ENCODE data around the gene COA8.
A peak's percentile ranks its signal among the peaks of the same experiment; 100 is the strongest.

COA8 gene

GRCh38 chr14:103568952-103569351 is 6.2 kb downstream of the COA8 start:
- DNase-seq (ENCODE audit: insufficient read length, low spot score) = no peak

DNA sequence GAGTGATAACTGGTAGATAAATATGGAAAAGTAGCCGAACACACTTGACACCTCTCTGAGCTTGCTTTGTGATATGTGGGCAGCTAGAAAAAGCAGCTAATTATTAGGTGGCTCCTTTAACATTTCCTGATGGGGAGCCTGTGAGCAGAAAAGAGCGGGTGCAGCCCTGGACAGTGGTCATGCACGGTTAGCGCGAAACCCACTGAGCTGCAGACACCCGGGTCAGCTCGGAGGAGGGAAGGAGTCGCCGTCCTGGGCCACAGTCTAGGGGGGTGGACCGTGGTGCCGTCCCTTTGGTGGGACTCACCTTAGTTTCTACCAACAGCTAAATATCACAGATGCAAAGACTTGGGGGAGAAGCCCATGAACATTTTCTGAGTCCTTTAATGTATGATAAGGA is 6.6 kb downstream of the COA8 start:
- FAIRE-seq (no peak), DNase-seq (ENCODE audit: insufficient read length, low spot score) (no peak)
- TF ChIP-seq TAF1 (IDR thresholded peaks at IDR 0.05; ENCODE audit: low read depth, low read length) (no peak), POLR2AphosphoS5 (IDR thresholded peaks at IDR 0.05; ENCODE audit: low read depth, low read length) (no peak), POLR2A (IDR thresholded peaks at IDR 0.05; ENCODE audit: low read depth, low read length) (no peak)

More at GRCh38 chr14:103568952-103569351, 6.2 kb downstream of the COA8 start:
- TF ChIP-seq POLR2A (IDR thresholded peaks at IDR 0.05; ENCODE audit: low read depth, low read length) (no peak), SPI1 (IDR thresholded peaks at IDR 0.05; ENCODE audit: low read depth, low read length) (no peak), POU2F2 (IDR thresholded peaks at IDR 0.05; ENCODE audit: low read depth, low read length) (no peak), TAF1 (IDR thresholded peaks at IDR 0.05; ENCODE audit: low read depth, low read length) (no peak), POLR2AphosphoS5 (IDR thresholded peaks at IDR 0.05; ENCODE audit: low read depth, low read length) (no peak), PAX5 (IDR thresholded peaks at IDR 0.05; ENCODE audit: insufficient read depth, low read length, severe bottlenecking) (no peak)
- FAIRE-seq = no peak

GRCh38 chr14:103574104-103574503 is 11.3 kb downstream of the COA8 start:
- DNase-seq (ENCODE audit: insufficient read length, low spot score) (no peak), FAIRE-seq (no peak)
- no peak for TF ChIP-seq TAF1 (IDR thresholded peaks at IDR 0.05; ENCODE audit: low read depth, low read length)
- no peak for TF ChIP-seq PAX5 (IDR thresholded peaks at IDR 0.05; ENCODE audit: insufficient read depth, low read length, severe bottlenecking)
- TF ChIP-seq POLR2A (IDR thresholded peaks at IDR 0.05; ENCODE audit: low read depth, low read length) = no peak
- TF ChIP-seq SPI1 (IDR thresholded peaks at IDR 0.05; ENCODE audit: low read depth, low read length) = no peak
- TF ChIP-seq POU2F2 (IDR thresholded peaks at IDR 0.05; ENCODE audit: low read depth, low read length) = no peak
- no peak for TF ChIP-seq POLR2AphosphoS5 (IDR thresholded peaks at IDR 0.05; ENCODE audit: low read depth, low read length)

GRCh38 chr14:103574707-103575285 is 12.0 kb downstream of the COA8 start:
- DNase-seq (ENCODE audit: insufficient read length, low spot score) (no peak), FAIRE-seq (peak; percentile 66)
- TF ChIP-seq TAF1 (IDR thresholded peaks at IDR 0.05; ENCODE audit: low read depth, low read length) = no peak
- TF ChIP-seq POLR2A (IDR thresholded peaks at IDR 0.05; ENCODE audit: low read depth, low read length) = no peak
- TF ChIP-seq POU2F2 (IDR thresholded peaks at IDR 0.05; ENCODE audit: low read depth, low read length) = no peak
- TF ChIP-seq PAX5 (IDR thresholded peaks at IDR 0.05; ENCODE audit: insufficient read depth, low read length, severe bottlenecking) = no peak
- no peak for TF ChIP-seq SPI1 (IDR thresholded peaks at IDR 0.05; ENCODE audit: low read depth, low read length)
- TF ChIP-seq POLR2AphosphoS5 (IDR thresholded peaks at IDR 0.05; ENCODE audit: low read depth, low read length) = no peak

DNA sequence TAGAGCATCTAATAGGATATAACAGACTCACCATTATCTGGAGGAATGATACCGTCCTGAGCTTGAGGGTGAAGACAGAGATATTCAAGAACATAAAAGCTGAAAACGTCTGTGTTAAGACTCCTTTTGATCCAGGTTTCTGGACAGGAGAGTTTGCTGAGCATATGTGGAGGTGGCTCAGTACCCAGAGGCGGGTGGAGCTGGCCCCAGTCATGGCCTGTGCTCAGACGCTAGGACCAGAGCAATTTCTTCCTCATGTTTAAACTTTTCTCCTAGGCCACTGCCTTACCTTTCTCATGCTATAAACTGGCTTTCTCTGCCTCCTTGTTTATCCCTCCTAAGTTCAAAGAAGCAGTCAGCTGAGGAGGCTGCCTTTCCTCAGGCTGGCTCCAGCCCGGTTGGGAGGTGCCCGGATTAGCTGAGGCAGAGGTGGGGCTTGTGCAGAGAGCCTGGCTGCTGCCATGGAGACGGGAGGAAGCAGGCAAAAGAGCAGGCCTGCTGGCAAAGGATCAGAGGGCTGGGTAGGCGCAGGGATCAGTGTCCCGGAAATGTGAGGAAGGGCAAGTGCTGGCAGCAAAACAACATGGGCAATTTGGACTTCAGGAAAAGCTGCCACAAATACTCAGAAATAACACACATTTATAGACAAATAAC is 13.7 kb downstream of the COA8 start:
- no peak for FAIRE-seq
- TF ChIP-seq POU2F2 (IDR thresholded peaks at IDR 0.05; ENCODE audit: low read depth, low read length) (no peak), PAX5 (IDR thresholded peaks at IDR 0.05; ENCODE audit: insufficient read depth, low read length, severe bottlenecking) (no peak), TAF1 (IDR thresholded peaks at IDR 0.05; ENCODE audit: low read depth, low read length) (no peak), SPI1 (IDR thresholded peaks at IDR 0.05; ENCODE audit: low read depth, low read length) (no peak), POLR2AphosphoS5 (IDR thresholded peaks at IDR 0.05; ENCODE audit: low read depth, low read length) (no peak), POLR2A (IDR thresholded peaks at IDR 0.05; ENCODE audit: low read depth, low read length) (no peak)
- DNase-seq (ENCODE audit: insufficient read length, low spot score) = no peak

DNA sequence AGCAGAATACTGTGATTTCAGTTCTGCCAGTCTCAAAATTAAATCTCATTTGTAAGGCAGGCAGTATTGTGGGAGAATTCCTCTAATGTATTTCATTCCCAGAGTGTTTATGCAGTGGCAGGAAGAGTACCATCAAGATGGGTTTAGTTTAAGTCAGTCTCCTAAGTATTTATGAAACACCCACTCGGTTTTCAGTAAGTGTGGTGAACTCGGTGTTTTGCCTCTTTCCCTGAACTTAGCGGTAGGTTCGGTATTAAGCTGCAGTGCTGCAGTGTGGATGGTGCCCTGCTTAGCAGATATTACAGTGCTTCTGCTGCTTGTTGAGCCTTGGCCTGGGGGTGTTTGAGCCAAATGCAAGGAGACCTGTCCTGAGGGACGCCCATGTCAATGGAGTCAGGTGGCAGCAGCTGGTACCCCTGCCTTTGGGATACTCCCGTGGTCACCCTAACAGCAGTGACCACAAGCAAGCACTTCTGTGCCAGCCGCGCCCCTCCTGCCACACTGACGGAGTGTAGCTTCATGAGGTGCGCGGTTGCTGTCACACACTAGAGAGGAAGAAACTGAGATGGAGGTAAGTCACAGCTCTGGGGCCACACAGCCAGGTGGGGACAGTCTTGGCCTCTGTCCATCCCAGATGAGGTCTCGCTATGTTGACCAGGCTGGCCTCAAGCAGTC is 15.8 kb downstream of the COA8 start:
- no peak for TF ChIP-seq TAF1 (IDR thresholded peaks at IDR 0.05; ENCODE audit: low read depth, low read length)
- TF ChIP-seq POU2F2 (IDR thresholded peaks at IDR 0.05; ENCODE audit: low read depth, low read length) = no peak
- no peak for TF ChIP-seq POLR2A (IDR thresholded peaks at IDR 0.05; ENCODE audit: low read depth, low read length)
- TF ChIP-seq PAX5 (IDR thresholded peaks at IDR 0.05; ENCODE audit: insufficient read depth, low read length, severe bottlenecking) = no peak
- no peak for TF ChIP-seq SPI1 (IDR thresholded peaks at IDR 0.05; ENCODE audit: low read depth, low read length)
- no peak for TF ChIP-seq POLR2AphosphoS5 (IDR thresholded peaks at IDR 0.05; ENCODE audit: low read depth, low read length)
- no peak for FAIRE-seq
- DNase-seq (ENCODE audit: insufficient read length, low spot score) = no peak

DNA sequence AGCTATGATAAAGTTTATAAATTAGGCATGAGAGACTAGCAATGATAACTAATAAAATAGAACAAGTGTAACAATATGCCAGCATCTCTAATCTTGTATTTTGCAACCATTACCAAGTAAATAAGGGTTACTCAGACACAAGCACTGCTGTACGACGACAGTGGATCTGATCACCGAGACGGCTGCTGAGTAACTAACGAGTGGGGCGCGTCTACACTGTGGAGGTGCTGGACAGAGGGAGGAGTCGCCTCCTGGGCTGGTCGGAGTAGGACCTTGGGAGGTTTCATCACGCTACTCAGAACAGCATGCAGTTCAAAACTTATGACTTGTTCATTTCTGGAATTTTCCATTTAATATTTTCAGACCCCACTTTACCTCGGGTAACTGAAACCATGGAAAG is 18.4 kb downstream of the COA8 start:
- no peak for DNase-seq (ENCODE audit: insufficient read length, low spot score)
- TF ChIP-seq POLR2AphosphoS5 (IDR thresholded peaks at IDR 0.05; ENCODE audit: low read depth, low read length) (no peak), TAF1 (IDR thresholded peaks at IDR 0.05; ENCODE audit: low read depth, low read length) (no peak), PAX5 (IDR thresholded peaks at IDR 0.05; ENCODE audit: insufficient read depth, low read length, severe bottlenecking) (no peak), POU2F2 (IDR thresholded peaks at IDR 0.05; ENCODE audit: low read depth, low read length) (no peak), POLR2A (IDR thresholded peaks at IDR 0.05; ENCODE audit: low read depth, low read length) (no peak), SPI1 (IDR thresholded peaks at IDR 0.05; ENCODE audit: low read depth, low read length) (no peak)
- FAIRE-seq = no peak

GRCh38 chr14:103581954-103582703 is 19.4 kb downstream of the COA8 start:
- no peak for DNase-seq (ENCODE audit: insufficient read length, low spot score)
- FAIRE-seq = no peak
- TF ChIP-seq PAX5 (IDR thresholded peaks at IDR 0.05; ENCODE audit: insufficient read depth, low read length, severe bottlenecking) = no peak

DNA sequence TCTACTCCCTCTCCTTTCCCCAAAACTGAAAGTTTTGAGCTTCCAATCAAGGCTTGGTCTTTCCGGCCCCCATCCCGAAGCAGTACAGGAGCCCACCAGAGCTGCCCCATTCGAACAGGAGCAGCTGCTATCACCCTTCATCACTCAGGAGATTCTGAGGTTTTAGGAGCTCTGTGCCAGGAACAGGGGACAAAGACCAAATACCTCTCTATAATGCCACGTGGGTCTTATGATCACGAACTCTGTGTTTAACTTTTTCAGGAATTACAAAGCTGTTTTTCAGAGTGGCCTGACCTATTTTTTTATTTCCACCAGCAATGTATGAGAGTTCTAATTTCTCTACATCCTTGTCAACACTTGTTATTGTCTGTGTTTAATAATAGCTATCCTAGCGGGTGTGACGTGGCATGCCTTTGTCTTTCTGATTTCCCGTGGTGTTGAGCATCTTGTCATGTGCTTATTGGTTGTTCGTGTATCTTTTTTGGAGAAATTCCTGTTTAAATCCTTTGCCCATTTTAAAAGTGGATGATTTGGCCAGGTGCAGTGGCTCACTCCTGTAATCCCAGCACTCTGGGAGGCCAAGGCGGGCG is 21.7 kb downstream of the COA8 start:
- FAIRE-seq = no peak
- no peak for TF ChIP-seq PAX5 (IDR thresholded peaks at IDR 0.05; ENCODE audit: insufficient read depth, low read length, severe bottlenecking)
- TF ChIP-seq POLR2A (IDR thresholded peaks at IDR 0.05; ENCODE audit: low read depth, low read length) = no peak
- TF ChIP-seq SPI1 (IDR thresholded peaks at IDR 0.05; ENCODE audit: low read depth, low read length) = no peak
- no peak for TF ChIP-seq POU2F2 (IDR thresholded peaks at IDR 0.05; ENCODE audit: low read depth, low read length)
- no peak for TF ChIP-seq TAF1 (IDR thresholded peaks at IDR 0.05; ENCODE audit: low read depth, low read length)
- no peak for TF ChIP-seq POLR2AphosphoS5 (IDR thresholded peaks at IDR 0.05; ENCODE audit: low read depth, low read length)

More for the DNA sequence above, 21.7 kb downstream of the COA8 start:
- no peak for DNase-seq (ENCODE audit: insufficient read length, low spot score)

All from GM12891 (cell line).